EH (cell line): ENCODE measurements around the gene KIF1C.
"Not testable (repeated sequence)": the region's sequence is repeated elsewhere in the genome, so short reads cannot be mapped to it uniquely, and the experiment has no call there.

Source experiments
- DNase-seq: peaks from one replicate; pipeline ENCODE4 v3.0.0-alpha.2; 2015; ENCODE audit warnings: low read depth

KIF1C gene

GRCh38 chr17:5002121-5002788 lies 4.5 kb downstream of the KIF1C start:
- no peak for DNase-seq

- DNase-seq, result no peak
Measured at GRCh38 chr17:5003214-5003867, 5.6 kb downstream of the KIF1C start.

GRCh38 chr17:5011928-5012327 lies 14.2 kb downstream of the KIF1C start:
- peak; percentile 53 for DNase-seq

GRCh38 chr17:5014357-5014756 lies 16.6 kb downstream of the KIF1C start:
- no peak for DNase-seq

- peak; percentile 34 for DNase-seq
Measured at GRCh38 chr17:5019475-5019956, 21.8 kb downstream of the KIF1C start.

GRCh38 chr17:5020502-5021023 lies 22.8 kb downstream of the KIF1C start:
- no peak for DNase-seq

GRCh38 chr17:5022171-5022711 lies 24.5 kb downstream of the KIF1C start:
- no peak for DNase-seq

- DNase-seq, result no peak
Measured at GRCh38 chr17:5023588-5024147, 25.9 kb downstream of the KIF1C start.

- DNase-seq, result no peak
Measured at GRCh38 chr17:5024604-5025003, 26.9 kb downstream of the KIF1C start.

GRCh38 chr17:5027299-5027698 lies 29.5 kb downstream of the KIF1C start:
- DNase-seq, result no peak

- DNase-seq, result no peak
Measured at GRCh38 chr17:5027916-5028315, 30.2 kb downstream of the KIF1C start.

- DNase-seq, result not testable (repeated sequence)
Measured at GRCh38 chr17:5030168-5030567, 32.4 kb downstream of the KIF1C start.

- DNase-seq, result peak; percentile 75
Measured at GRCh38 chr17:5031365-5032082, 33.8 kb downstream of the KIF1C start.

GRCh38 chr17:5032865-5033264 lies 35.1 kb downstream of the KIF1C start:
- DNase-seq, result no peak

- no peak for DNase-seq
Measured at GRCh38 chr17:5033352-5034015, 35.7 kb downstream of the KIF1C start.

- DNase-seq, result no peak
Measured at GRCh38 chr17:5034063-5034462, 36.3 kb downstream of the KIF1C start.

GRCh38 chr17:5034651-5035050 lies 36.9 kb downstream of the KIF1C start:
- DNase-seq, result no peak

GRCh38 chr17:5035315-5035714 lies 37.6 kb downstream of the KIF1C start, which contains the start of gene SLC52A1:
Gene SLC52A1, minus strand, starts transcription at chr17:5035426. Its CDS starts 820 bp downstream, at chr17:5034606.
- no peak for DNase-seq

- DNase-seq, result no peak
Measured at GRCh38 chr17:5042157-5043022, 44.6 kb downstream of the KIF1C start.

GRCh38 chr17:5043524-5043923 lies 45.8 kb downstream of the KIF1C start:
- DNase-seq, result no peak

GRCh38 chr17:5044630-5045029 lies 46.9 kb downstream of the KIF1C start:
- no peak for DNase-seq
